NCI-H2107 (cell line): ENCODE data around the gene ZNF136.

Experiments used
- DNase-seq: peaks from one replicate; lab custom pipeline; 2025; lab: John Stamatoyannopoulos, UW

The ZNF136 gene

GRCh38 chr19:12162882-12163806 lies at the start of gene ZNF136:
ZNF136 (plus strand) TSS chr19:12163096; CDS start chr19:12163204, 108 bp downstream.
- peak; percentile 94 for DNase-seq

GRCh38 chr19:12113121-12113520 lies 49.8 kb upstream of the ZNF136 start:
- DNase-seq = no peak

GRCh38 chr19:12117201-12117970 lies 45.5 kb upstream of the ZNF136 start:
- DNase-seq = no peak

- DNase-seq = no peak
These were observed 36.2 kb upstream of the ZNF136 start for GRCh38 chr19:12126707-12127106.

GRCh38 chr19:12133069-12133468 lies 29.8 kb upstream of the ZNF136 start:
- DNase-seq = no peak

- no peak for DNase-seq
These were observed 25.5 kb upstream of the ZNF136 start for GRCh38 chr19:12137221-12137940.

GRCh38 chr19:12139269-12139668 lies 23.6 kb upstream of the ZNF136 start:
- no peak for DNase-seq

- DNase-seq = peak; percentile 86
These were observed 22.9 kb upstream of the ZNF136 start, which contains the start of gene ZNF20 for GRCh38 chr19:12139885-12140544. ZNF20 (minus strand) TSS chr19:12140350; CDS start chr19:12140182, 168 bp downstream.

- peak; percentile 69 for DNase-seq
These were observed 22.1 kb upstream of the ZNF136 start for GRCh38 chr19:12140545-12141404.

- DNase-seq = no peak
These were observed 21.5 kb upstream of the ZNF136 start for GRCh38 chr19:12141405-12141736.

GRCh38 chr19:12145348-12145747 lies 17.5 kb upstream of the ZNF136 start:
- DNase-seq = no peak

- no peak for DNase-seq
These were observed 7.5 kb upstream of the ZNF136 start for GRCh38 chr19:12155324-12155860.

- peak; percentile 80 for DNase-seq
These were observed 6.5 kb upstream of the ZNF136 start, which contains the start of gene ZNF625 for GRCh38 chr19:12156223-12157058. ZNF625 (minus strand) TSS chr19:12156734; CDS start chr19:12156558, 176 bp downstream.

GRCh38 chr19:12159773-12160414 lies 3.0 kb upstream of the ZNF136 start:
- DNase-seq = no peak

GRCh38 chr19:12162513-12162881 lies 399 bp upstream of the ZNF136 start:
- no peak for DNase-seq

GRCh38 chr19:12163826-12164225 lies 930 bp downstream of the ZNF136 start:
- DNase-seq = no peak

- no peak for DNase-seq
These were observed 3.7 kb downstream of the ZNF136 start for GRCh38 chr19:12166626-12167025.

GRCh38 chr19:12180377-12180776 lies 17.5 kb downstream of the ZNF136 start:
- no peak for DNase-seq

- no peak for DNase-seq
These were observed 24.7 kb downstream of the ZNF136 start for GRCh38 chr19:12187625-12188024.
